H1 (cell line): Measurements from ENCODE around the gene APOL3. TPM values are rescaled to one million over a fixed set of nuclear protein-coding genes. Genes with fewer than 3 reads are reported as not detected.

Experiments
- CTCF ChIA-PET: fragments of 300-600 bp; sonication (Branson Sonifier 250); formaldehyde crosslinking; loops from one replicate; lab custom pipeline; 2021; ENCODE audit not compliant: partially characterized antibody; lab: Charles Lee
- POLR2A ChIA-PET: fragments of 300-600 bp; sonication (Branson Sonifier 250); formaldehyde crosslinking; loops from one replicate; lab custom pipeline; 2021; ENCODE audit warnings: inconsistent platforms; ENCODE audit not compliant: partially characterized antibody; lab: Charles Lee
- DNase-seq, 2 experiments: peaks; one replicate each; pipeline versions ENCODE4 v3.0.0 to v3.0.0-alpha.2; 2010 to 2022; ENCODE audit warnings: low spot score in 2 of 2, low read depth in 1 of 2, mixed read lengths in 1 of 2
- FAIRE-seq: peaks from 2 replicates; lab custom pipeline; 2011; peaks lifted over from hg19 to GRCh38; lab: Jason Lieb, UNC
- H2AFZ ChIP-seq: 2 replicates; pipeline ENCODE4 v1.8.1; 2012; ENCODE audit warnings: low read length, inconsistent platforms
- H2AK5ac ChIP-seq: 2 replicates; pipeline ENCODE4 v1.6.1; 2013; ENCODE audit warnings: low read depth, low read length
- H2BK120ac ChIP-seq: replicated peaks from 2 replicates; pipeline ENCODE3; 2013; ENCODE audit warnings: low read depth, low read length, inconsistent platforms
- H2BK12ac ChIP-seq: 2 replicates; pipeline ENCODE4 v1.6.1; 2013; ENCODE audit warnings: low read depth, low read length
- H2BK15ac ChIP-seq: 2 replicates; pipeline ENCODE4 v1.6.1; 2013; ENCODE audit warnings: low read length
- H2BK20ac ChIP-seq: 2 replicates; pipeline ENCODE4 v1.6.1; 2013; ENCODE audit warnings: low read length
- H2BK5ac ChIP-seq: 2 replicates; pipeline ENCODE4 v1.6.1; 2013; ENCODE audit warnings: low read depth, low read length
- H3K14ac ChIP-seq: 2 replicates; pipeline ENCODE4 v1.6.1; 2013; ENCODE audit warnings: inconsistent platforms; ENCODE audit not compliant: insufficient read length
- H3K18ac ChIP-seq: 2 replicates; pipeline ENCODE4 v1.6.1; 2013; ENCODE audit warnings: low read length; ENCODE audit errors: extremely low read depth
- H3K23ac ChIP-seq: 2 replicates; pipeline ENCODE4 v1.6.1; 2013; ENCODE audit warnings: inconsistent platforms; ENCODE audit not compliant: insufficient read length
- H3K23me2 ChIP-seq: 2 replicates; pipeline ENCODE4 v1.6.1; 2013; ENCODE audit warnings: low read depth, low read length
- H3K27ac ChIP-seq: 2 replicates; pipeline ENCODE4 v1.6.1; 2011; ENCODE audit warnings: low read depth, low read length, inconsistent platforms
- H3K27me3 ChIP-seq, 4 experiments: replicated peaks in 1 of 4; 1 replicate in 1 of 4; 2 replicates in 3 of 4; pipeline versions ENCODE4 v1.6.1 to v1.8.1; 2011 to 2013; ENCODE audit warnings: low read length in 3 of 4, mild to moderate bottlenecking in 3 of 4, inconsistent platforms in 2 of 4, mixed read lengths in 2 of 4, moderate library complexity in 1 of 4; ENCODE audit not compliant: control insufficient read depth in 3 of 4, insufficient read depth in 3 of 4; ENCODE audit errors: extremely low read depth in 1 of 4
- H3K36me3 ChIP-seq, 4 experiments: 2 replicates each; pipeline versions ENCODE4 v1.6.1 to v1.8.1; 2011 to 2013; ENCODE audit warnings: mild to moderate bottlenecking in 4 of 4, low read length in 3 of 4, moderate library complexity in 2 of 4, control low read depth in 1 of 4, inconsistent platforms in 1 of 4; ENCODE audit not compliant: insufficient read depth in 4 of 4, control insufficient read depth in 2 of 4
- H3K4ac ChIP-seq: replicated peaks from 2 replicates; pipeline ENCODE3; 2013; ENCODE audit warnings: low read length, low read depth, mixed read lengths, inconsistent platforms; ENCODE audit not compliant: insufficient read length
- H3K4me1 ChIP-seq, 4 experiments: replicated peaks in 1 of 4; 1 replicate in 1 of 4; 2 replicates in 3 of 4; pipeline versions ENCODE4 v1.6.1 to v1.8.1; 2011 to 2013; ENCODE audit warnings: low read length in 3 of 4, inconsistent platforms in 2 of 4, mixed read lengths in 1 of 4; ENCODE audit not compliant: insufficient read depth in 4 of 4, control insufficient read depth in 3 of 4
- H3K4me2 ChIP-seq, 2 experiments: 2 replicates each; pipeline versions ENCODE4 v1.6.1 to v1.8.1; 2011 to 2013; ENCODE audit warnings: low read depth in 2 of 2, low read length in 2 of 2, control low read depth in 1 of 2, inconsistent platforms in 1 of 2, mild to moderate bottlenecking in 1 of 2; ENCODE audit not compliant: insufficient read depth in 1 of 2
- H3K4me3 ChIP-seq, 4 experiments: fragments of 200-600, 300-600 bp in 1 of 4; sonication (generic), shearing (Covaris generic), sonication (Bioruptor Twin) in 1 of 4; 2 replicates each; pipeline versions ENCODE4 v1.5.1 to v1.8.1; 2011 to 2016; ENCODE audit warnings: low read length in 4 of 4, low read depth in 3 of 4, control low read depth in 2 of 4, inconsistent platforms in 2 of 4, mild to moderate bottlenecking in 2 of 4, mixed read lengths in 1 of 4, moderate library complexity in 1 of 4; ENCODE audit not compliant: insufficient read depth in 2 of 4; ENCODE audit errors: extremely low read depth in 1 of 4
- H3K56ac ChIP-seq: replicated peaks from 2 replicates; pipeline ENCODE3; 2013; ENCODE audit warnings: low read depth, mild to moderate bottlenecking, mixed read lengths, low read length, inconsistent platforms; ENCODE audit not compliant: insufficient read length
- H3K79me1 ChIP-seq: 2 replicates; pipeline ENCODE4 v1.6.1; 2013; ENCODE audit warnings: low read depth, low read length, control low read depth
- H3K79me2 ChIP-seq, 2 experiments: 2 replicates each; pipeline versions ENCODE4 v1.6.1 to v1.8.1; 2012 to 2013; ENCODE audit warnings: low read length in 2 of 2, mild to moderate bottlenecking in 2 of 2, inconsistent platforms in 1 of 2; ENCODE audit not compliant: insufficient read depth in 2 of 2, control insufficient read depth in 1 of 2
- H3K9ac ChIP-seq, 4 experiments: replicated peaks in 1 of 4; 1 replicate in 1 of 4; 2 replicates in 3 of 4; pipeline versions ENCODE4 v1.6.1 to v1.8.1; 2011 to 2013; ENCODE audit warnings: low read depth in 3 of 4, low read length in 3 of 4, control low read depth in 2 of 4, mild to moderate bottlenecking in 2 of 4, moderate library complexity in 2 of 4, inconsistent platforms in 1 of 4; ENCODE audit errors: extremely low read depth in 1 of 4
- H3K9me3 ChIP-seq, 2 experiments: 2 replicates each; pipeline versions ENCODE4 v1.6.1 to v1.8.1; 2012 to 2013; ENCODE audit warnings: mild to moderate bottlenecking in 2 of 2, moderate library complexity in 2 of 2, control low read depth in 1 of 2, inconsistent platforms in 1 of 2, low read depth in 1 of 2, low read length in 1 of 2, mixed read lengths in 1 of 2; ENCODE audit not compliant: insufficient read depth in 2 of 2
- H4K20me1 ChIP-seq, 2 experiments: replicated peaks in 1 of 2; 2 replicates each; pipeline versions ENCODE3 to v1.8.1; 2011 to 2013; ENCODE audit warnings: inconsistent platforms in 2 of 2, low read length in 2 of 2, mild to moderate bottlenecking in 1 of 2; ENCODE audit not compliant: insufficient read depth in 2 of 2, control insufficient read depth in 1 of 2
- H4K5ac ChIP-seq: 2 replicates; pipeline ENCODE4 v1.6.1; 2013; ENCODE audit warnings: low read length, low read depth, mixed read lengths, inconsistent platforms; ENCODE audit not compliant: insufficient read length
- H4K8ac ChIP-seq: 2 replicates; pipeline ENCODE4 v1.8.0; 2013; ENCODE audit warnings: mild to moderate bottlenecking, moderate library complexity, low read length, inconsistent platforms; ENCODE audit not compliant: insufficient read depth; ENCODE audit errors: extremely low read depth
- H4K91ac ChIP-seq: replicated peaks from 2 replicates; pipeline ENCODE3; 2013; ENCODE audit warnings: low read length, mixed read lengths, inconsistent platforms; ENCODE audit not compliant: insufficient read length
- CHD1 ChIP-seq: IDR thresholded peaks from 2 replicates; pipeline ENCODE4 v1.6.1; 2012; ENCODE audit warnings: low read depth, low read length, improper control_type of control experiment
- CTCF ChIP-seq, 3 experiments: IDR thresholded peaks; 1 replicate in 2 of 3; 2 replicates in 1 of 3; pipeline versions ENCODE4 v1.5.1 to v1.6.1; 2011; ENCODE audit warnings: low read length in 3 of 3, mild to moderate bottlenecking in 3 of 3, inconsistent platforms in 2 of 3, low read depth in 1 of 3, moderate library complexity in 1 of 3; ENCODE audit not compliant: insufficient read depth in 1 of 3; ENCODE audit errors: control extremely low read depth in 1 of 3
- EZH2 ChIP-seq: fragments of 200-600 bp; sonication (generic); IDR thresholded peaks from 2 replicates; pipeline ENCODE4 v1.7.1; 2012; ENCODE audit warnings: low read depth, mild to moderate bottlenecking, moderate library complexity, low read length, inconsistent platforms; ENCODE audit not compliant: severe bottlenecking
- JUN ChIP-seq: IDR thresholded peaks from 2 replicates; pipeline ENCODE4 v1.6.1; 2011; ENCODE audit warnings: low read depth, mild to moderate bottlenecking, improper control_type of control experiment, low read length
- JUND ChIP-seq: IDR thresholded peaks from 2 replicates; pipeline ENCODE4 v1.6.1; 2011; ENCODE audit warnings: mild to moderate bottlenecking, improper control_type of control experiment, low read length
- RFX5 ChIP-seq: IDR thresholded peaks from 2 replicates; pipeline ENCODE4 v1.6.1; 2011; ENCODE audit warnings: low read depth, low read length, improper control_type of control experiment, borderline replicate concordance
- SAP30 ChIP-seq: fragments of 300-600 bp; sonication (generic); IDR thresholded peaks from 2 replicates; pipeline ENCODE4 v1.7.1; 2012; ENCODE audit warnings: low read length, moderate library complexity, mild to moderate bottlenecking, inconsistent platforms; ENCODE audit not compliant: insufficient read depth, insufficient replicate concordance
- SP1 ChIP-seq: IDR thresholded peaks from 2 replicates; pipeline ENCODE4 v1.6.1; 2011; ENCODE audit warnings: low read depth, low read length
- YY1 ChIP-seq: IDR thresholded peaks from 2 replicates; pipeline ENCODE4 v1.6.1; 2011; ENCODE audit warnings: low read depth, mild to moderate bottlenecking, low read length
- WGBS, 2 experiments: shearing (Covaris generic) in 1 of 2; methylation state at CpG; one replicate each; pipeline versions ENCODE4 v1.1.6 to v1.1.7; 2013 to 2015; ENCODE audit warnings: low lambda C conversion rate in 2 of 2, mixed read lengths in 2 of 2, inconsistent platforms in 1 of 2, low coverage in 1 of 2, missing lambda C conversion rate in 1 of 2; ENCODE audit not compliant: insufficient replicate concordance in 2 of 2, insufficient coverage in 1 of 2, insufficient read length in 1 of 2; ENCODE audit errors: extremely low coverage in 1 of 2, missing lambda C conversion rate in 1 of 2; 5-methylcytosine and 5-hydroxymethylcytosine counted together
- polyA plus RNA-seq, 7 experiments: library from polyadenylated mRNA; depleted of rRNA in 3 of 7; stranded (reverse) in 5 of 7; unstranded in 2 of 7; fragments of >200 nt in 5 of 7; fragments of 200-250 nt in 2 of 7; gene quantifications; 1 replicate in 5 of 7; 2 replicates in 1 of 7; 4 replicates in 1 of 7; pipeline versions ENCODE4 v1.2.1 to v1.2.3, GENCODE V29; 2011 to 2013; ENCODE audit warnings: missing spikeins in 2 of 7, mixed read lengths in 2 of 7
- total RNA-seq: library from RNA; stranded (reverse); fragmentation: NEBNext Ultra II Directional; extraction: Animal tissue kit (Norgen Biotek cat#: 25700); gene quantifications from 2 replicates; pipeline ENCODE4 v1.2.1, GENCODE V29; 2021

Gene APOL3
- total and polyA plus RNA-seq, 2 of the 8 experiments (the other 6 are each of a cell fraction or from before 2014, with no cell fraction given): 0.12 TPM; not detected in 1

- H3K79me2 ChIP-seq: no peaks in the 10 kb centered on the region
- H4K91ac ChIP-seq: no peak overlapping the region
- no peak overlapping the region for H2BK15ac ChIP-seq
- no peak overlapping the region for H2BK120ac ChIP-seq
- peaks cover 0 to 9% of the 10 kb centered on the region in 2 experiments; a peak in 1 of 4 replicates for H3K9me3 ChIP-seq
- no peak overlapping the region for H3K4me3 ChIP-seq
- no peak overlapping the region for H2BK5ac ChIP-seq
- H3K27me3 ChIP-seq: no peaks in the 10 kb centered on the region
- no peak overlapping the region for H3K4me2 ChIP-seq
- WGBS, 2 experiments: 83% methylated on average over 12 of the region's 12 CpGs; no CpG with 5 or more reads in 1 of the 2 experiments
- H3K18ac ChIP-seq: no peak overlapping the region
- no peak overlapping the region for H3K23ac ChIP-seq
- H3K4ac ChIP-seq: no peak overlapping the region
- H3K56ac ChIP-seq: no peak overlapping the region
- ChIA-PET POLR2A (no interaction called here), CTCF (interaction anchor here (0.9 to 3.3 kb wide), 6 partner anchors 8 to 44 kb away, joined by 3 to 23 read pairs (median 4); no protein-coding TSS in a partner anchor)
- FAIRE-seq (no peak), DNase-seq (no peak)
- no peak overlapping the region for H2AFZ ChIP-seq
- no peak overlapping the region for H3K14ac ChIP-seq
- H3K36me3 ChIP-seq: no peaks in the 10 kb centered on the region
- peaks cover 0 to 10% (median 8%) of the 10 kb centered on the region in 4 experiments; a peak in 6 of 7 replicates for H3K4me1 ChIP-seq
- no peaks in the 10 kb centered on the region for H3K79me1 ChIP-seq
- H2BK12ac ChIP-seq: no peak overlapping the region
- no peak overlapping the region for H3K27ac ChIP-seq
- no peaks in the 10 kb centered on the region for H4K20me1 ChIP-seq
- no peak overlapping the region for H2AK5ac ChIP-seq
- 0 out of 2 replicates have a peak, but pooled peaks cover 3% of the 10 kb centered on the region for H3K23me2 ChIP-seq
- H3K9ac ChIP-seq: no peak overlapping the region
- H4K8ac ChIP-seq: no peak overlapping the region
- no peak overlapping the region for H4K5ac ChIP-seq
- H2BK20ac ChIP-seq: no peak overlapping the region
- TF ChIP-seq RFX5: no peak
- TF ChIP-seq EZH2: no peak
- no peak for TF ChIP-seq SAP30
- no peak for TF ChIP-seq JUN
- TF ChIP-seq SP1: no peak
- TF ChIP-seq CHD1: no peak
- TF ChIP-seq YY1: no peak
- no peak for TF ChIP-seq CTCF (IDR thresholded peaks at IDR 0.05; ENCODE audit: control extremely low read depth in 1 of 3, insufficient read depth in 1 of 3, low read depth in 1 of 3, low read length in 3 of 3)
- no peak for TF ChIP-seq JUND
These were observed 6.8 kb downstream of the APOL3 start for GRCh38 chr22:36153501-36154422.
